K562 (cell line): ENCODE data around the gene FRMD4A.

Source experiments
- EZH2 ChIP-seq: IDR thresholded peaks from 2 replicates; pipeline ENCODE4 v1.6.1; 2012; ENCODE audit warnings: low read depth, mild to moderate bottlenecking, inconsistent platforms, low read length, borderline replicate concordance
- HCFC1 ChIP-seq: IDR thresholded peaks from 2 replicates; pipeline ENCODE4 v1.6.1; 2012; ENCODE audit warnings: low read depth, low read length, improper control_type of control experiment
- JUND ChIP-seq, 2 experiments: IDR thresholded peaks; 2 replicates in 1 of 2; 3 replicates in 1 of 2; pipeline ENCODE4 v1.6.1; 2011; ENCODE audit warnings: borderline replicate concordance in 2 of 2, low read depth in 2 of 2, low read length in 2 of 2, improper control_type of control experiment in 1 of 2, missing biosample characterization in 1 of 2, missing genetic modification characterization in 1 of 2, missing genetic modification reagents in 1 of 2
- KAT2B ChIP-seq: IDR thresholded peaks from one replicate; pipeline ENCODE4 v1.6.1; 2012; ENCODE audit warnings: low read depth, mild to moderate bottlenecking, control low read depth, inconsistent platforms, low read length, moderate library complexity
- RBFOX2 ChIP-seq: fragments of 200-400 bp; formaldehyde crosslinking; IDR thresholded peaks from 2 replicates; pipeline ENCODE4 v1.6.1; 2017; ENCODE audit warnings: low read depth, mild to moderate bottlenecking, low read length, moderate library complexity
- RCOR1 ChIP-seq, 2 experiments: IDR thresholded peaks; 2 replicates each; pipeline ENCODE4 v1.6.1; 2012; ENCODE audit warnings: low read depth in 2 of 2, low read length in 2 of 2, borderline replicate concordance in 1 of 2, improper control_type of control experiment in 1 of 2
- ZC3H11A ChIP-seq: IDR thresholded peaks from 2 replicates; pipeline ENCODE4 v1.6.1; 2012; ENCODE audit warnings: low read depth, low read length, improper control_type of control experiment
- ZNF197 ChIP-seq: fragments of 200-800 bp; sonication (Bioruptor generic); IDR thresholded peaks from 2 replicates; pipeline ENCODE4 v1.6.1; 2016; ENCODE audit warnings: low read depth, missing genetic modification characterization, missing compliant biosample characterization
- ZNF583 ChIP-seq: fragments of 250-450 bp; sonication (Bioruptor Pico); IDR thresholded peaks from 2 replicates; pipeline ENCODE4 v1.4.0; 2020
- TF ChIP-seq, protein P1 (sequence below), 2 experiments: fragments of 450-650 bp; IDR thresholded peaks; 2 replicates each; pipeline ENCODE4 v1.6.1; 2016; ENCODE audit warnings: mild to moderate bottlenecking in 2 of 2, borderline replicate concordance in 1 of 2, low read depth in 1 of 2, moderate library complexity in 1 of 2

DNA sequence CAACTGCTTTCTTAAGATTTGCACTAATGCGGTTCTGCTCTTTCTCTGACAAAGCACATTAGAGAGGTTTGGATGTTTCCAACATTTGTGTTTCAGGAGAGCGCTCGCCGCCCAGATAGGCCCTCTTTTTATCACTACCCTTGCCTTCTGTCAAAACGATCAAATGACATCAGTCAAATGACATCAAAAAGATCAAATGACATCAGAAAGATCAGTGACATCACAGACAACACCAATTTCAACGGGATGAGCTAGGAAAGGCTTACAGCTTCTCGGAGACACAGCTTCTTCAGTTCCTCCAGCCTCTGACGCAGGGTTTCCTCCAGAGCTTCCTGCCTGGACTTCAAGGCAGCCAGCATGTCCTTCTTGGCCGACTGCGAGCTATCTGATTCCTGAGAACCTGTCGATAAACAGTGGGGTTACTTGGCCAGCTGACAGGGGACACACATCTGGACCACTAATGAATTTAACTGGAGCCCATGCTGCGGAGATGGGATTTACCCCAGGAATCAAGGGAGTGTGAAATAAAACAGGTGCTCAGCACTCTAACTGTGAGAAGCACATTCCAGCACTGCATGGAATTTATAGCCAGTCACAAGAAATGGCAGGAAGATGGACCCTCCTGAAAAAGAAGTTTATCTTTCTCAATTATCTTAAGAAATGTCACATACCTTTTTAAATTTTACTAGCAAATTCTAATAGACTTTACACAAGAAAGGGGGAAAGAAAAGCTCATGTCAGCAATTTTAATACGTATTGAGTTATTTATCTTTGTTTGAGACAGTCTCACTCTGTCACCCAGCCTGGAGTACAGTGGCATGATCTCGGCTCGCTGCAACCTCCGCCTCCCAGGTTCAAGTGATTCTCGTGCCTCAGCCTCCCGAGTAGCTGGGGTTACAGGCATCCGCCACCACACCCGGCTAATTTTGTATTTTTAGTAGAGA lies 655.8 kb downstream of the FRMD4A start:
- TF ChIP-seq, protein P1, sequence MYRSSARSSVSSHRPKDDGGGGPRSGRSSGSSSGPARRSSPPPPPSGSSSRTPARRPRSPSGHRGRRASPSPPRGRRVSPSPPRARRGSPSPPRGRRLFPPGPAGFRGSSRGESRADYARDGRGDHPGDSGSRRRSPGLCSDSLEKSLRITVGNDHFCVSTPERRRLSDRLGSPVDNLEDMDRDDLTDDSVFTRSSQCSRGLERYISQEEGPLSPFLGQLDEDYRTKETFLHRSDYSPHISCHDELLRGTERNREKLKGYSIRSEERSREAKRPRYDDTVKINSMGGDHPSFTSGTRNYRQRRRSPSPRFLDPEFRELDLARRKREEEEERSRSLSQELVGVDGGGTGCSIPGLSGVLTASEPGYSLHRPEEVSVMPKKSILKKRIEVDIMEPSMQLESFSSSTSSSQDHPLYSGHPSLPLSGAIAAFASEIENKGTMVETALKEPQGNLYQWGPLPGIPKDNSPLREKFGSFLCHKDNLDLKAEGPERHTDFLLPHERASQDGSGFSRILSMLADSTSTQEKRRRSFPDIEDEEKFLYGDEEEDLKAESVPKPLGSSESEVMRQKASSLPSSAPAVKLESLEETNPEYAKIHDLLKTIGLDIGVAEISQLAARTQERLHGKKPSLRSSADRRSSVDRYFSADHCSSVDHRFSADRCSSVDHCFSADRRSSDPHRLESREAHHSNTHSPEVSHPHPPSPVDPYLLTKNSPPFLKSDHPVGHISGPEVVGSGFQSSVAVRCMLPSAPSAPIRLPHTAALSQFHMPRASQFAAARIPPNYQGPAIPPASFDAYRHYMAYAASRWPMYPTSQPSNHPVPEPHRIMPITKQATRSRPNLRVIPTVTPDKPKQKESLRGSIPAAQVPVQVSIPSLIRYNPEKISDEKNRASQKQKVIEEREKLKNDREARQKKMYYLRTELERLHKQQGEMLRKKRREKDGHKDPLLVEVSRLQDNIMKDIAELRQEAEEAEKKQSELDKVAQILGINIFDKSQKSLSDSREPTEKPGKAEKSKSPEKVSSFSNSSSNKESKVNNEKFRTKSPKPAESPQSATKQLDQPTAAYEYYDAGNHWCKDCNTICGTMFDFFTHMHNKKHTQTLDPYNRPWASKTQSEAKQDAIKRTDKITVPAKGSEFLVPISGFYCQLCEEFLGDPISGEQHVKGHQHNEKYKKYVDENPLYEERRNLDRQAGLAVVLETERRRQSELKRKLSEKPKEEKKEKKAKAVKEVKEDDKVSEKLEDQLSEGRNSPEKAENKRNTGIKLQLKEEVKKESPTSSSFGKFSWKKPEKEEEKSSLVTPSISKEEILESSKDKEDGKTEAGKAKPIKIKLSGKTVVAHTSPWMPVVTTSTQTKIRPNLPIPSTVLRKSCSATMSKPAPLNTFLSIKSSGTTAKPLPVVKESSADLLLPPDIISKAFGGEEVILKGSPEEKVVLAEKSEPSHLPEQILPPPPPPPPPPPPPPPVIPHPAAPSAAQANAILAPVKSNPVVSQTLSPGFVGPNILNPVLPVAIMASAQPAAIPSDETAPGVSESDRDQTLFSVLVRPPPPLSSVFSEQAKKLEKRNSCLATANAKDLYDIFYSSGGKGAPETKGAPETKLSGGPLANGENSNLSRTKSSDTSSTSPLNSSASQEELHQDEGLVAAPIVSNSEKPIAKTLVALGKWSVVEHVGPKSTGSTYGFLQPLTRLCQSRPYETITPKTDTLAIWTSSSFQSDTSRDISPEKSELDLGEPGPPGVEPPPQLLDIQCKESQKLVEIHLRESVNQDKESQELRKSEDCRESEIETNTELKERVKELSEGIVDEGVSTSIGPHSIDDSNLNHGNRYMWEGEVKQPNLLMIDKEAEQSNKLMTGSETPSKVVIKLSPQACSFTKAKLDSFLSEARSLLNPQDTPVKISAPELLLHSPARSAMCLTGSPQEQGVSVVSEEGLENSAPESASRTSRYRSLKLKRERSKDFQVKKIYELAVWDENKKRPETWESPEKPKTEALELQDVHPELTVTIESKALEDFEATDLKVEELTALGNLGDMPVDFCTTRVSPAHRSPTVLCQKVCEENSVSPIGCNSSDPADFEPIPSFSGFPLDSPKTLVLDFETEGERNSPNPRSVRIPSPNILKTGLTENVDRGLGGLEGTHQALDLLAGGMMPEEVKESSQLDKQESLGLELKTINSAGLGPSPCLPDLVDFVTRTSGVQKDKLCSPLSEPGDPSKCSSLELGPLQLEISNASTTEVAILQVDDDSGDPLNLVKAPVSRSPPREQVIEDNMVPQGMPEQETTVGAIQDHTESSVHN (IDR thresholded peaks at IDR 0.05; ENCODE audit: borderline replicate concordance in 1 of 2, low read depth in 1 of 2), result no peak
- TF ChIP-seq JUND (IDR thresholded peaks at IDR 0.05; ENCODE audit: borderline replicate concordance, low read depth, low read length), result no peak
- no peak for TF ChIP-seq JUND (tag; IDR thresholded peaks at IDR 0.05; ENCODE audit: borderline replicate concordance, low read depth, low read length)
- no peak for TF ChIP-seq ZNF197 (CRISPR knock-in tag)
- TF ChIP-seq RBFOX2, result no peak
- no peak for TF ChIP-seq ZC3H11A
- no peak for TF ChIP-seq ZNF583 (CRISPR knock-in tag)
- no peak for TF ChIP-seq HCFC1
- TF ChIP-seq EZH2, result no peak
- TF ChIP-seq KAT2B, result no peak
- no peak for TF ChIP-seq RCOR1 (IDR thresholded peaks at IDR 0.05; ENCODE audit: borderline replicate concordance in 1 of 2, low read depth in 2 of 2, low read length in 2 of 2)
